Endothelial cell (in vitro differentiated cells): ENCODE measurements around the gene PTPN5. TPM values are rescaled to one million over a fixed set of nuclear protein-coding genes. Genes with fewer than 3 reads are reported as not detected.

Source experiments
- DNase-seq: peaks from one replicate; pipeline ENCODE4 v3.0.0; 2021; ENCODE audit warnings: low spot score
- H3K27ac Mint-ChIP-seq: one replicate; pipeline ENCODE4 v1.8.0; 2021; ENCODE audit warnings: mixed read lengths, inconsistent platforms; ENCODE audit not compliant: unreplicated experiment
- H3K27me3 Mint-ChIP-seq: one replicate; pipeline ENCODE4 v1.8.0; 2021; ENCODE audit warnings: mild to moderate bottlenecking, moderate library complexity, mixed read lengths, inconsistent platforms; ENCODE audit not compliant: unreplicated experiment
- H3K36me3 Mint-ChIP-seq: one replicate; pipeline ENCODE4 v1.8.0; 2021; ENCODE audit warnings: mild to moderate bottlenecking, low read depth, mixed read lengths, inconsistent platforms; ENCODE audit not compliant: unreplicated experiment
- H3K4me1 Mint-ChIP-seq: one replicate; pipeline ENCODE4 v1.8.0; 2021; ENCODE audit warnings: mild to moderate bottlenecking, mixed read lengths, inconsistent platforms; ENCODE audit not compliant: unreplicated experiment
- H3K4me3 Mint-ChIP-seq: one replicate; pipeline ENCODE4 v1.8.0; 2021; ENCODE audit warnings: mild to moderate bottlenecking, mixed read lengths, inconsistent platforms; ENCODE audit not compliant: unreplicated experiment
- H3K9me3 Mint-ChIP-seq: one replicate; pipeline ENCODE4 v1.8.0; 2021; ENCODE audit warnings: mixed read lengths, inconsistent platforms; ENCODE audit not compliant: unreplicated experiment
- CTCF ChIP-seq: fragments of 200-600 bp; sonication (generic); IDR thresholded peaks from one replicate; pipeline ENCODE4 v1.5.0; 2021; ENCODE audit warnings: antibody characterized with exemption; ENCODE audit not compliant: unreplicated experiment
- total RNA-seq: library from RNA; stranded (reverse); fragmentation: NEBNext Ultra II Directional; extraction: Animal tissue kit (Norgen Biotek cat#: 25700); gene quantifications from one replicate; pipeline ENCODE4 v1.2.1, GENCODE V29; 2021; ENCODE audit not compliant: unreplicated experiment

PTPN5 gene
- total RNA-seq, 1 donor from 2014 or later = 16.4 TPM

DNA sequence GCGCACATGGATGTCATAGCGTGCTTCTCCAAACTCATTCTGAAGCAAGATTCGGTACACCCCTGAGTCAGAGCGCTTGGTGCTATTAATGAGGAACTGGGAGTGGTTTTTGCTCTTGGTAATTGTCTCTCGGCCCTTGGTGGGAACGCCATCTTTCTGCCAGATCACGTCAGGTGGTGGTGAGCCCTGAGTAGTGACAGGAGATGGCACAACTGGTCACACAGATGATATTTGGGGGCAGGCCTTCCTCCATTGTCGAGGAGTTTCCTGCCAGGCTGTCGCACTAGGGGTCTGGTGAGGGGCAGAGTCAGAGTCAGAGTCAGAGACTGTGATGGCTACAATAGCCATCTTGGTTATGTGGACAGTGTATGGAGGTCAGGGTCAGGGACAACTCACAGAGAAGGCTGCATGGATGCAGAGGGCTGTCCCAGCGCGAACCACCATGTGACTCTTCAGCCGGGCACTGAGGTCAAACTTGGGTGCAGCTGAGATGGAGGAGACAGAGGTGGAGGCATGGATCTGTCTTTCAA, 83.7 kb downstream of the PTPN5 start:
- no peak for TF ChIP-seq CTCF
- Mint-ChIP-seq H3K4me1 (peaks cover 6% of the 10 kb centered on the region), H3K36me3 (no peaks in the 10 kb centered on the region), H3K9me3 (no peaks in the 10 kb centered on the region), H3K27me3 (peaks cover 6% of the 10 kb centered on the region), H3K27ac (no peak overlapping the region), H3K4me3 (no peak overlapping the region)
- no peak for DNase-seq

- no peaks in the 10 kb centered on the region for H3K36me3 Mint-ChIP-seq
- peaks cover 6% of the 10 kb centered on the region for H3K27me3 Mint-ChIP-seq
- H3K4me1 Mint-ChIP-seq = peaks cover 6% of the 10 kb centered on the region
- no peaks in the 10 kb centered on the region for H3K9me3 Mint-ChIP-seq
- peak overlapping the region; percentile 70 for H3K4me3 Mint-ChIP-seq
- no peak for TF ChIP-seq CTCF
- H3K27ac Mint-ChIP-seq = no peak overlapping the region
- no peak for DNase-seq
Measured at GRCh38 chr11:18706330-18707243, 85.0 kb downstream of the PTPN5 start.

DNA sequence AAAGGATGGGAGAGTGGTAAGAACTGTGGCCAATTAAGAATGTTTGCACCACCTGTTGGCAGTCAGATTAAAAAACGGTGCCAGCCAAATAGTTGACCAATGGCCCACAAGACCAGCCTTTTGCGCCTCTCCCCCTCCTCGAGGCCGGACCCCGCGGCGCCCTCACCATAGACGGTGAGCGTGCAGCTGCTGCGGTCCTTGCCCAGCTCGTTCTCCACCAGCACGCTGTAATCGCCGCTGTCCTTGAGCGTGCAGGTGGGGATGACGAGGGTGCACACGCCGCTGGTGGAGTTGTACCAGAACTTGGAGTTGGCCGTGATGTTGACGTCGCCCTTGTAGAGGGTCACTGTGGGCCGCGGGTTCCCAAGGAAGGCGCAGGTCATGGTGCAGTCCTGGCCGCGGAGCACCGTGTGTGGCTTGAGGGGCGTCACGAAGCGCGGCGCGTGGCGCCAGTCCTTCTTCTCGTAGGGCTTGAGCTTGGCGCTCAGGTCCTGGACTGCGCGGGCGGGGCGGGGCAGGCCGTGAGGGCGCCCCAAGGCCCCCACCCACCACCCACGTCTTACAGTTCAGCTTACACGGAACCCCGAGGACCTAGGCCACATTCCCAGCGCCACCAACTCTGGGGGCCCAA, 85.8 kb downstream of the PTPN5 start:
- H3K36me3 Mint-ChIP-seq = no peaks in the 10 kb centered on the region
- peaks cover 8% of the 10 kb centered on the region for H3K27me3 Mint-ChIP-seq
- peaks cover 6% of the 10 kb centered on the region for H3K4me1 Mint-ChIP-seq
- no peak for TF ChIP-seq CTCF
- no peaks in the 10 kb centered on the region for H3K9me3 Mint-ChIP-seq
- H3K27ac Mint-ChIP-seq = no peak overlapping the region
- no peak for DNase-seq
- peak overlapping the region; percentile 66 for H3K4me3 Mint-ChIP-seq

DNA sequence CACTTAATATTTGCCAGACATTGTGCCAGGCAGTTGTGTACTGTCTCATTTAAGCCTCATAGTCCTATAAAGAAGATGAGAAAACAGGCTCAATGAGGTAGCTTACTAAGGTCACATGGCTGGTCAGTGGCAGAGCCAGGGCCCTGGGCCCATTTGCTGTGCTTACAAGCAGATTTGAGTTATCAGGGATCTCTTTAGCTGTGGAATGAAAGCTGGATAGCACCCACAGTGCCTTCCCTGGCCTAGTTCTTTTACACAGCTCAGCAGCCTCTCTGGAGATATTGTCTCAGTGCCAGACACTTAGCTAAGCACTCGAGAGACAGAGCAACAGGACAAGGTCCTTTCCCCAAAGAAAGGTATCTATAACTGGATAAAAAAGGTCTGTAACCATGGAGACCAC, 86.9 kb downstream of the PTPN5 start:
- Mint-ChIP-seq H3K4me3 (no peak overlapping the region), H3K4me1 (peaks cover 10% of the 10 kb centered on the region), H3K27me3 (peaks cover 10% of the 10 kb centered on the region), H3K9me3 (no peaks in the 10 kb centered on the region), H3K27ac (no peak overlapping the region), H3K36me3 (peaks cover 3% of the 10 kb centered on the region)
- no peak for DNase-seq
- TF ChIP-seq CTCF = no peak
